A673 (cell line): Measurements from ENCODE around the gene SLC19A1.

Source experiments
- CTCF ChIP-seq: fragments of 300-800, 200-600 bp; sonication (generic); conservative IDR thresholded peaks from 2 replicates; pipeline ENCODE4 v1.5.1; 2017; ENCODE audit warnings: low read depth, mild to moderate bottlenecking, antibody characterized with exemption, low read length, moderate library complexity, mixed read lengths
- EZH2 ChIP-seq: fragments of 200-600 bp; sonication (generic); IDR thresholded peaks from 2 replicates; pipeline ENCODE4 v1.6.1; 2017; ENCODE audit warnings: borderline replicate concordance, low read depth, mild to moderate bottlenecking, mixed read lengths, antibody characterized with exemption, low read length; ENCODE audit not compliant: poor library complexity, severe bottlenecking

DNA sequence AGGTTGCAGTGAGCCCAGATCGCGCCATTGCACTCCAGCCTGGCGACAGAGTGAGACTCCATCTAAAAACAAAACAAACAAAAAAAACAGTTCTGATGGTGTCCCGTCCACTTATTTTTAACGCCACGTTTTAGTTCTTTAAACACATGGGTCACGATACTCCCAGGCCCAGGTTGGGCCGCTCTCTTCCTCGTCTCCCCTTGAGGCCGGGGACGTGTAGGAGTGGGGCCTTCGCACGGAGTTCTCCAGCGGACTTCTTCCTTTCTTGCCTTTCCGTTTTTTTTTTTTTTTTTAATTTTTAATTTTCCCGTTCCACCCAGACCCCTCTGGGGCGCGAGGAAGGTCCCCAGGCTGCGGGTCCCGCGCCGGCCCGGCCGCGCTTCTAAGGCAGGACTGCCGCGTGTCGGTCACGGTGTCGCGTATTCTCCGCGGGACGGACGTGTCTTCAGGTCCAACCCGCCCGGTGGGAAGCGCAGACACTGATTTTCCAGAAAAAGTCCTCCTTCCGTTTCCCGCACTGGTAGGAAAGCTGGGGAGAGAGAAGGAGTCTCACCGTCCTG is 47.5 kb upstream of the SLC19A1 start:
- TF ChIP-seq CTCF: no peak
- no peak for TF ChIP-seq EZH2
